Body of pancreas (tissue), 4 donors: ENCODE measurements around the gene OLA1.

Source experiments
- CTCF ChIP-seq, 7 experiments: fragments of 450-650 bp in 4 of 7; fragments of 200-600 bp in 3 of 7; sonication (generic) in 3 of 7; IDR thresholded peaks; one replicate each; pipeline ENCODE4 v1.5.1; 2016 to 2019; ENCODE audit warnings: antibody characterized with exemption in 7 of 7
- POLR2A ChIP-seq, 3 donors: fragments of 450-650 bp; IDR thresholded peaks; one replicate each; pipeline ENCODE4 v1.6.1; 2016; ENCODE audit warnings: antibody characterized with exemption in 3 of 3, mild to moderate bottlenecking in 2 of 3

DNA sequence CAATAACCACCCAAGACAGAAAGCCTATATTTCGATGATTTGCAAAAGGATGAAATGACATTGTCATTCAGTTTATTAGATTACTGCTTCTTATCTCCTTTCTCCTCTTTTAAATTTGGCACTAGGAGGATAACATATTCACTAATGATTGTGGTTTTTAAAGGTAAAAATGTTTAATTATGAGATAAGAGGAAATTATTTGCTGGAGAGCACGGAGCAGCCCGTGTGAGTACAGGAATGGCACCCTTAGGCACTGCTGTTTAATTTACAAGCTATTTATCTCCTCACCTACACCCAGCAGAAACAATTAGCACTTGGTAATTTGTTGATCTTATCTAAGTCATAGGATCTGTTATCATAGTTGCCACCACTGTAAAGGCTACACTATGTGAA lies 195.8 kb downstream of the OLA1 start:
- TF ChIP-seq CTCF (IDR thresholded peaks at IDR 0.05) (no peak), POLR2A (IDR thresholded peaks at IDR 0.05) (no peak)
